LNCAP (cell line): Measurements from ENCODE around the gene LCOR.

ENCODE experiments used
- TF ChIP-seq, protein P1 (sequence below): fragments of 450-650 bp; IDR thresholded peaks from 2 replicates; pipeline ENCODE4 v1.5.1; 2017; ENCODE audit warnings: mild to moderate bottlenecking

The LCOR gene

DNA sequence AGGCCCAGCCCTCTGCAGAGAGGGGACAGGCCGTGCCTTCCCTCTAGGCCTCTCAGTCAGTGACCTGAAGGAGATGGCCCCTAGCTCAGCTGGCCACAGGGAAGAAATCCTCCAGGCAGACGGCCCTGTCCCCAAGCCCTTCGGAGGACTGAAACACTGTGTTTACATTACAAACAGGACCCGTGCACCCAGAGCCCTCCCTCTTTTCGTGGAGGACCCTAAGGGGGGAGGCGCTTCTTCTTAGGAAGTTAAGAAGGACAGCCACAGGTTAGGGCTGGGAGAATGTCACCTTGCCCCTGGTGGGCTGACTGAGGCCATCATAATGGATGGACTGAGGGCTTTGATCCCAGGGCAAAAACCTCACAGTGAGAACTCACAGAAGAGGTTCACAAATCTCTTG is 198.8 kb downstream of the LCOR start:
- TF ChIP-seq, protein P1, sequence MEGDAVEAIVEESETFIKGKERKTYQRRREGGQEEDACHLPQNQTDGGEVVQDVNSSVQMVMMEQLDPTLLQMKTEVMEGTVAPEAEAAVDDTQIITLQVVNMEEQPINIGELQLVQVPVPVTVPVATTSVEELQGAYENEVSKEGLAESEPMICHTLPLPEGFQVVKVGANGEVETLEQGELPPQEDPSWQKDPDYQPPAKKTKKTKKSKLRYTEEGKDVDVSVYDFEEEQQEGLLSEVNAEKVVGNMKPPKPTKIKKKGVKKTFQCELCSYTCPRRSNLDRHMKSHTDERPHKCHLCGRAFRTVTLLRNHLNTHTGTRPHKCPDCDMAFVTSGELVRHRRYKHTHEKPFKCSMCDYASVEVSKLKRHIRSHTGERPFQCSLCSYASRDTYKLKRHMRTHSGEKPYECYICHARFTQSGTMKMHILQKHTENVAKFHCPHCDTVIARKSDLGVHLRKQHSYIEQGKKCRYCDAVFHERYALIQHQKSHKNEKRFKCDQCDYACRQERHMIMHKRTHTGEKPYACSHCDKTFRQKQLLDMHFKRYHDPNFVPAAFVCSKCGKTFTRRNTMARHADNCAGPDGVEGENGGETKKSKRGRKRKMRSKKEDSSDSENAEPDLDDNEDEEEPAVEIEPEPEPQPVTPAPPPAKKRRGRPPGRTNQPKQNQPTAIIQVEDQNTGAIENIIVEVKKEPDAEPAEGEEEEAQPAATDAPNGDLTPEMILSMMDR = no peak

DNA sequence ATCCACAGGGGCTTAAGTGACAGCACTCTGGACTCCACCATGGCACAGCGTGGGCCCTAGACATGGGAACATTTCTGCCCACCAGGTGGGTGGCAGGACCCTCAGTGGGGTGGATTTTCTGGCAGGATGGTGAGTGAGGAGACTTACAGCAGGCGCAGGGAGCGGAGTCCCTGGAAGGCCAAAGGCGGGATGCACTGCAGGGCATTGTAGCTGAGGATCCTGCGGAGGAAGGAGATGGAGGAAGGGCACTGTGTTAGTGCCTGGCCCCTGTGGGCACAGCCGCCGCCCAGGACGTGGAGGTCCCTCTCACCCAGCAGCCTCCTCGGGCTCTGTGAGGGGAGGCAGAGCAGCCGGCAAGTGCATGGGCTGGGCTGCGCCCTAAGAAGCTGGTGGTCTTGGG is 199.4 kb downstream of the LCOR start:
- TF ChIP-seq, protein P1 = no peak

DNA sequence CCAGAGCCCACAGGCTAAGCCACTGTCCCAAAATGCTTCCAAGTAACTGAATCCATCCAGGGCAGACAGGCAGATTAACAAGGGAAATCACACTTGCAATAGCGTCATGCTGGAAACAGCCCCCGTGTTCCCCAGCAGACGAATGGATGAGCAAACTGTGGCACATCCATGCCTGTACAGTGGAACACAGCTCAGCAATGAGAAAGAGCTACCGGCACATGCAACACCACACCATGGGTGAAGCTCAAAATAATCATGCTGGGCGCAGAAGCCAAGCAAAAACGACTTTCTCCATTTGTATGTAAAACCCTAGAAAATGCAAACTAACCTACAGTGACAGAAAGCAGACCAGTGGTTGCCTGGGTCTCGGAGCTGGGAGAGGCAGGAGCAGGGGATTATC is 200.5 kb downstream of the LCOR start:
- TF ChIP-seq, protein P1 = no peak

DNA sequence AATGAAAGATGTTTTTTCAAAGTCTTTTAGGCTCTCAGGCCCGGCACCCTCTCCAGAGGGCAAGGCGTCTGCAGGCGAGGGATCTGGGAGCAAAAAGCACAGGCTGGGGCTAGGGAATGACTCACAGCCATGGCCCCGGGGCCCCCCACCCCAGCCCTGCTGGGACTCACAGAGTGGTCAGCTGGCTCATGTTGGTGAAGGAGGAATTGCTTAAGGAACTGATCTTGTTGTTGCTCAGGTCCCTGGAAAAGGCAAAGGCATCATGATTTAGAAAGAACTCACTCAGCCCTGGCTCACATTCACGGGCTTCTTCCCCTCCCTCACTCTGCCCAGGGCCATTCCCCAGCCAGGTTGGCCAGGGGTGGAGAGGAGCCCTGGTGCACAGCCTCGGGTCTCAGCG is 202.2 kb downstream of the LCOR start:
- TF ChIP-seq, protein P1 = no peak

DNA sequence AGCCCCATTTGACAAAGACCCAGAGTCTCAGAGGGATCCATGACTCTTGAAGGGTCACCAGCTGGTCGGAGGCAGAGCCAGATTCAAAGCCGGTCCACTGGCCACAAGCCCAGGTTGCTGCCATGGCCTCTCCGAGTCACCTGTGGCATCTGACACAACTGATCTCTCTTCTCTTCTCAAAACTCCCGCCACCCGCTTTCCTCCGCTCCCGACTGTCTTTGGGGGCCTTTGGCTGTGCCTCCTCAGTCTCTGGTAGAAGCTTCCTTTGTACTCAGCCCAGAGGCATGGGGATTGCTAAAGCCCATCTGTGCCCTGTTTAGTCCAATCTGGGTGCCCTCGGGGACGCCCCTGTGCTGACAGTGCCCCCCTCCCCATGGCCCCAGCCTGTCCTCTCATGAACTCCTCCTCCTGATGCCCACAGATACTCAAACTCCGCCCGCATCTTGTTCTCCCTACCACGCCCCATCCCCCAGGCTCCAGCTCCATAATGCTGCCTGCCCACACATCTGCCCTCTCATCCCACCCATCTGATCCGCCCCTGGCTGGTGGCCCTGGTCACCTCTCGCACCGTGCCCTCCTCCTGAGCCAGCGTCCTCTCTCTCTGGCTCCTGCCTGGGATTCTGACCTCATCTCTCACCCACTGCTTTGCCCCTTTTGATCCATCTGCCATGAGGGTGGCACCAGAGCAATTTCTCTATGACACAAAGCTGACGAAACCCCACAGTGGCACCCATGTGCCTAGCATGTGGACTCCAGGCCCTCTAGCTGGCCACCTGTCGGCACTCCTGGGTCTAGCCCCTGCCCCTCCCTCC is 203.1 kb downstream of the LCOR start:
- TF ChIP-seq, protein P1 = no peak

DNA sequence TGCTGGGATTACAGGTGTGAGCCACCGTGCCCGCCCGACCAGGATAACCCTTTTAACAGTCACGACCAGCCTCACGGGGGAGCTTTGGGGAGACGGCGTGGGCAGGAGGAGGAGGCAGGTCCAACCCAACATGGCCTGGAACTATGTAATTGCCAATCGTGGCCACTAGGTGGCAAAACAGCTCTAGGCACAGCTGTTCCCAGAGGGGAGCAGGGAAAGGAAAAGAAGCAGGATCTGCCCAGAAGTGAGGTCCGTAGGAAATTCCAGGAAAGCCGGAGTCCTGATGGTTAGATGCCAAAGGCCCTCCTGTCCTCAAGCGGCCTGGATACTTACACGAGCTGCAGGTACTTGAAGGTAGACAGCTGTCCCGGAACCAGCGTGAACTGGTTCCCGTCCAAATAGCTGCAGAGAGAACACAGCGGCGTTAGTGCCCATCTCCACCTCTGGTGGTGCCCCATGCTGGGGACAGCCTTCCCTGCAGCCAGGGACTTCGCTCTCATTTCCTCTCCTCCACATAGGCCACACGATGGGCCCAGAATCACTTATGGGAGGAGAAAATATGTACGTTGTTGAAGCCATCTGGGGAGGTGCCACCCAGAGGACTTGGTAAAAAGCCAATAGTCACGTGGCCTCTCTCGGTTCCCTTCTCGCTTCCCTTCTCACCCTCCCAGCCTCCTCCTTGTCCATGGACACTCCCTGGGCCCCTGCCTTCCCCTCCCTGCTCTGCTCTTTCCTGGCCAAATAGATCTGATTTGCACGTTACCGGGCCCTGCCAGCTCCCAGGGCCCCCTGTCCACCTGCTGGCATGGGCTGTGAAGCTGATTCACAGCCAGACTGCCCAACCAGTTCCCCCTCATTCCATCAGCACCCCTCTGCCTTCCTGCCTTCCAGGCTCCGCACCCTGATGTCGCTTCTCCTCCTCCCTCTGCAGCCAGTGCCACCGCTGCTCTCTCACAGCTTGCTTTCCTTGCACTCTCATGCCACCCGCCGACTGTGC is 205.6 kb downstream of the LCOR start:
- TF ChIP-seq, protein P1 = peak; percentile 92

DNA sequence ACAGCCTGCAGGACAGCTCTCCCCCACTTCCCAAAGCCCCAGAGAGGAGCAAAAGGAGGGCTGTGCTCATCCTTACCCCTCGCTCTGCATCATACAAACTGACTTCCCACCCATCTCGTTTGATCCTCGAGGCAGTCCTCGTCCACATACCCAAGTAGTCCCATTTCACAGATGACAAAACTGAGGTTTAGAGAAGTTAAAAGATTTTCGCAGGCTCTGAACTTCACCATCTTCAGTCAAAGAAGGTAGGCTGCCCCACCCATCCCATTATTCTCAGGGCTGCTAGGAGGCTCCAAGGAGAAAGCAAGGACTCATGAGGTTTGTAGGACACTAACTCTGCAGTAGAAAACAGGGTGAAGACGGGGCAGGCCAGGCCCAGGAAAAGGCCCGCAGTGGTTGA is 206.6 kb downstream of the LCOR start:
- TF ChIP-seq, protein P1 = no peak
